Mesodermal cell (in vitro differentiated cells): ENCODE data around the gene PET100.

ENCODE experiments used
- H3K27ac ChIP-seq: 2 replicates; pipeline ENCODE4 v1.7.0; 2013; ENCODE audit warnings: mild to moderate bottlenecking, low read depth, low read length, moderate library complexity; ENCODE audit not compliant: severe bottlenecking
- H3K36me3 ChIP-seq: 2 replicates; pipeline ENCODE4 v1.7.1; 2013; ENCODE audit warnings: mild to moderate bottlenecking, low read length, moderate library complexity; ENCODE audit not compliant: control insufficient read depth, insufficient read depth
- H3K4me1 ChIP-seq: one replicate; pipeline ENCODE4 v1.7.1; 2013; ENCODE audit warnings: mild to moderate bottlenecking, low read length; ENCODE audit not compliant: insufficient read depth, control insufficient read depth, poor library complexity, severe bottlenecking
- H3K4me3 ChIP-seq: 2 replicates; pipeline ENCODE4 v1.7.0; 2013; ENCODE audit warnings: low read length, control low read depth, mild to moderate bottlenecking; ENCODE audit not compliant: insufficient read depth, poor library complexity, severe bottlenecking; ENCODE audit errors: extremely low read depth
- H3K9me3 ChIP-seq: 2 replicates; pipeline ENCODE4 v1.7.1; 2013; ENCODE audit warnings: mild to moderate bottlenecking, low read length, moderate library complexity; ENCODE audit not compliant: control insufficient read depth
- WGBS, 2 experiments: methylation state at CpG; one replicate each; pipeline ENCODE4 v1.1.5; 2013; ENCODE audit warnings: missing lambda C conversion rate in 2 of 2; ENCODE audit not compliant: insufficient coverage in 2 of 2; 5-methylcytosine and 5-hydroxymethylcytosine counted together

Gene PET100

DNA sequence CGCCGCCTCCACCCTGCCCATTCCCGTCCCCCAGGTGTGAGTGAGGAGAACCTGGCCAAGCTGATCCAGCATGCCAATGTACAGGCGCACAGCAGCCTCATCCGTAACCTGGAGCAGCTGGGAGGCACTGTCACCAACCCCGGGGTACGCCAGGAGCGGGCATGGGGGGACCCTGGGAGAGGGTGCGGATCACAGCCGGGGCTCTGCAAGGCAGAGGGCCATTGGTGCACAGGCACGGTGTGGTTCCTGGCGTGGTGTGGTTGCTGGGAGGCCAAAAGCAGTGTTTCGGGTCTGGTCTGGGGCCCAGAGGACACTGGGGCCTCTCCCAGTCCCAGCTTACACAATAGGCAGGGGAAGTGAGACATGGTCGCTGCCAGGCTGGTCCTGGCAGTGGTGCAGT lies 15.6 kb downstream of the PET100 start:
- H3K27ac ChIP-seq, result no peak overlapping the region
- no peaks in the 10 kb centered on the region for H3K9me3 ChIP-seq
- no peak overlapping the region for H3K4me3 ChIP-seq
- no peaks in the 10 kb centered on the region for H3K4me1 ChIP-seq
- WGBS, 2 experiments, result 95 to 99% methylated on average over 10 to 11 of the region's 14 CpGs
- no peaks in the 10 kb centered on the region for H3K36me3 ChIP-seq

DNA sequence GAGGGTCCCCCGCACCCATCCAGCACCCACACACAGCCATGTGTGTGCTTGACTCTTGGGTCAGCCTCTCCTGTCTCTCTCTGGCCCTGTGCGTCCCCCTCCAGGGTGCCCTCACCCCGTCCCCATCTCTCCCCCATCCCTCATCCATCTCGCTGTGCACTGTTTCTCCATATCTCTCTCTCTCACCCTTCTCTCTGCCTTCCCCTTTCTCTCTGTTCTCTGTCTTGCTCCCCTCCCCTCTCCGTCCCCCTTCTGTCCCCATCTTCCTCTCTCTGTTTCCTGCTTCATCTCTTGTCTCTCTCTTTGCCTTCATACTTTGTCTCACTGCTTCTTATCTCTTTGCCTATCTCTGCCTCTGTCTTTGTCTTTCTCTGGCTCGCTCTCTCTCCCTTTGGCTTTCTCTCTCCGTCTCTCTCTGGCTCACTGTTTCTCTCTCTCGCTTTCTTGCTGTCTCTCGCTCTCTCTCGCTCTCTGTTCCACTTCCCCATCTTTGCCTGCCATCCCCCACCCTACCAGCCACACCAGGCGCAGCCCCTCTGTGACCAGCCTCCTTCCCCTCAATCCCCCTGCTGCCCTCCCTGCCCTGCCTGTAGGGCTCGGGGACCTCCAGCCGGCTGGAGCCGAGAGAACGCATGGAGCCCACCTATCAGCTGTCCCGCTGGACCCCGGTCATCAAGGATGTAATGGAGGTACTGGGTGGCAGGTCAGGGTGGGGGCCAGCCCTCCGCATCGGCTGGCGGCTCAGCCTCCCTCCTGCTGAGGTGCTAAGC lies 16.2 kb downstream of the PET100 start:
- WGBS, 2 experiments, result 86 to 88% methylated on average over 11 to 15 of the region's 20 CpGs

DNA sequence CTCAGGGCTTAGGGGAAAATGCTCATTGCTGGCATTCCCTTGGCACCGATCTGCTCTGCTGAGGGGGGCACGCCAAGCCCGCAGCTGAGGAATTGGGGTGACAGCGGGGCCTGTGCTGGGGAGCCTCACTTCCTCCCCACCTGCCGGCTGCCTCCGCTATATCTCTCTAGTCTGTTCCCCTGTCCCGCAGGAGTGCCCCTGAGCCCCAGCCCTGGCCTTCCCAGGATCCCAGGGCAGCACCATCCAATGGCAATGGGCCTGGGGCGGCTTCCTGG lies 16.8 kb downstream of the PET100 start:
- 84 to 88% methylated on average over 5 to 8 of the region's 8 CpGs for WGBS, 2 experiments
- Histone ChIP-seq H3K4me3 (no peak overlapping the region), H3K4me1 (no peaks in the 10 kb centered on the region)

More for the DNA sequence above, 16.2 kb downstream of the PET100 start:
- H3K9me3 ChIP-seq, result no peaks in the 10 kb centered on the region
- H3K4me3 ChIP-seq, result no peak overlapping the region
- H3K36me3 ChIP-seq, result no peaks in the 10 kb centered on the region
- no peak overlapping the region for H3K27ac ChIP-seq
- no peaks in the 10 kb centered on the region for H3K4me1 ChIP-seq

DNA sequence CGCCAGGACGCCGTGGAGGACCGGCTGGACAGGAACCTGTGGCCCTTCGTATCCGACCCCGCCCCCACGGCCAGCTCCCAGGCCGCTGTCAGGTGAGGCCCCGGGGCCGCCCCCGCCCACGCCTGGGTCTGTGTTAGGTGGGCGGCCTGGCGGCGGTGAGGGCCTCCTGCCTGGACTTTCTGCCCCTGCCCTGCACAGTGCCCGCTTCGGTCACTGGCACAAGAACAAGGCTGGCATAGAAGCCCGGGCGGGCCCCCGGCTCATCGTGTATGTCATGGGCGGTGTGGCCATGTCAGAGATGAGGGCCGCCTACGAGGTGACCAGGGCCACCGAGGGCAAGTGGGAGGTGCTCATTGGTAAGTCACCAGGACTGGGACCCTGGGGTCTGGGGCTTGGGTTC lies 17.6 kb downstream of the PET100 start:
- no peak overlapping the region for H3K27ac ChIP-seq
- WGBS, 2 experiments, result 90% methylated on average over 21 to 24 of the region's 26 CpGs
- H3K36me3 ChIP-seq, result no peaks in the 10 kb centered on the region
- no peaks in the 10 kb centered on the region for H3K9me3 ChIP-seq
- no peak overlapping the region for H3K4me3 ChIP-seq
- H3K4me1 ChIP-seq, result no peaks in the 10 kb centered on the region

More for the DNA sequence above, 16.8 kb downstream of the PET100 start:
- Histone ChIP-seq H3K27ac (no peak overlapping the region), H3K36me3 (no peaks in the 10 kb centered on the region), H3K9me3 (no peaks in the 10 kb centered on the region)

DNA sequence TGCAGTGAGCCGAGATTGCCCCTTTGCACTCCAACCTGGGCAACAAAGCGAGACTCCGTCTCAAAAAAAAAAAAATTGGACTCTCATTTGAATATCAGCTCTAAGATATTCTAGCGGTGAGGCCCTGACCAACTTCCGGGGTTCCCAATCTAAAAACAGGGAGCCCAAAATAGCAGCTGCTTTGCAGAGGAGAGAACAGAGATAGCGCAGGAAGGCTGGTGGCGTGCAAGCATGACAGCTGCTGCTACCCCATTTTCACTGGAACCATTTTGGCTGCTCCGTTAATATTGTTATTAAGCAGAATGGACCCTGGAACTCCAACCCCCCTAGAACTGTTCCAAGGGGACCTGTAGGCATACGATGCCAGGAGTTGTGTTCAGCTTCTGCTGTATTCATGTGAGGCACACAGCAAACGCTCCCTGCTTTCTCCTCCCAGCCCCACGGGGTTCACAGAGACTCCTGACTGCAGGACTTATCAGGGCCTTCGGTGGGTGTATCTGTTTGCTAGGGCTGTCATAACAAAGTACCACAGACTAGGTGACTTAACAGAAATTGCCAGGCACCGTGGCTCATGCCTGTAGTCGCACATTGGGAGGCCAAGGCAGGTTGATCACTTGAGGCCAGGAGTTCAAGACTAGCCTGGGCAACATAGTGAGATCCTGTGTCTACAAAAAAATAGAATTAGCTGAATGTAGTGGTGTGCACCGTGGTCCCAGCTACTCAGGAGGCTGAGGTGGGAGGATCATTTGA lies 18.8 kb downstream of the PET100 start:
- Histone ChIP-seq H3K4me1 (no peaks in the 10 kb centered on the region), H3K36me3 (no peaks in the 10 kb centered on the region), H3K9me3 (no peaks in the 10 kb centered on the region), H3K27ac (no peak overlapping the region), H3K4me3 (no peak overlapping the region)
- WGBS, 2 experiments, result 90 to 92% methylated on average over 15 of the region's 15 CpGs

DNA sequence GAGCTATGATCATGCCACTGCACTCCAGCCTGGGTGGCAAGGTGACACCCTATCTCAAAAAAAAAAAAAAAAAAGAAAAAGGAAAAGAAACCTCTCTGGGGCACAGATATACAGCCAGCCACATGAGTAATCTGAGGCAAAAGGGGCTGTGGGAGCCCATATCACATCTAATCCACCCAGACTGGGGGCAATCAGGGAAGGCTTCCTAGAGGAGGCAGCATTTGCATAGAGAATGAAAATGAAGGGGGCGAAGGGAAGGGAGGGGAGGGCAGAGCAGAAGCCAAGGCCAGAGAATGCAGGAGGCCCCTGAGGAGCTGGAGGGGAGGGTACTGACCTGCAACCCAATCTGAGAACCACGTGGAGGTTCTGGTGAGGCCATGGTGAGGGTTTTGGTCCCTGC lies 20.6 kb downstream of the PET100 start:
- Histone ChIP-seq H3K36me3 (no peaks in the 10 kb centered on the region), H3K27ac (no peak overlapping the region), H3K4me1 (no peaks in the 10 kb centered on the region), H3K4me3 (no peak overlapping the region), H3K9me3 (no peaks in the 10 kb centered on the region)
- WGBS, 2 experiments, result 0 to 16% methylated on average over 1 to 2 of the region's 2 CpGs

DNA sequence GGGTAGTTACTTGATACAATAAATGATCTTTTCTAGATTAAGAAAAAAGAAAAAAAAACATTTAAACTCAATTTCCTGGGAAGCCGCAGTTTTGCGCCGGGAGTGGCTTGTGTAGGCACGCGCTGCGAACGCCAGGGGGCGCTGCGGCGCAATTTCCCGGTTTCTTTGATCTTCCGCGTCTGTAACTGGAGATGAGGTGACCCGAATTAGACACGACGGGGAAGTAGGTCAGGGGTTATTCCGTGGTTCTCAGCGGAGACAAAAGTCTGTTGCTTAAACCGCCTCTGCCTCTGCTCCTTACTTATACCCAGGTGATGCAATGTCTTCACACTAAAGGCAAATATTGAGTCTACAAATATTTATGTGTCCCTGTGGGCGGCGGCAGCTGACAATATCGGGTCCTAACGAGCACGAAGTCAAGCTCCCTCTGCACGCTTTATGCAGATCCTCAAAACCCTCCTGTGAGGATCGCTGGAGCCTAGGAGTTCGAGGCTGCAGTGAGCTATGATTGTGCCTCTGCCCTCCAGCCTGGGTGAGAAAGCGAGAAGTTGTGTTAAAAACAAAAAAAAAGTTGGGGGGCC lies 22.6 kb downstream of the PET100 start:
- H3K4me1 ChIP-seq, result no peaks in the 10 kb centered on the region
- no peaks in the 10 kb centered on the region for H3K9me3 ChIP-seq
- WGBS, 2 experiments, result 10 to 11% methylated on average over 23 of the region's 28 CpGs
- H3K36me3 ChIP-seq, result no peaks in the 10 kb centered on the region
- no peak overlapping the region for H3K27ac ChIP-seq
- no peak overlapping the region for H3K4me3 ChIP-seq

DNA sequence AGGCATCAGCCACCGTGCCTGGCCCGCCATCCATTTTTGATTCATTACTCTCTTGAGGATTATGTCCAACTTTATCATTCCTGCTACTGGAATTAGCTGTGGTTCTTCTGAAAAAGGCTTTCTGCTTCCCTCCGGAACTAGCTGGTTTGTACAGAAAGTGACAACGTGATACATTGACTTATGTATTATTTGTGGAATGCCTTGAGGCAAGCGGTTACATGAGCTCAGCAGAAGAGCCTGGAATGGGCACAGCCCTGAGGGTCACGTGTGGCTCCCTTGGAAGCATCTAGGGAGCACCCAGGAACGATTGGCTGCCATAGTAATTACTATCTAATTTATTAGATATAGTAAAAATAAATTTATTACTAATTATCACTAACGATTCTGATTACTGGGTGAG lies 24.8 kb downstream of the PET100 start:
- H3K27ac ChIP-seq, result no peak overlapping the region
- H3K36me3 ChIP-seq, result no peaks in the 10 kb centered on the region
- H3K9me3 ChIP-seq, result no peaks in the 10 kb centered on the region
- H3K4me1 ChIP-seq, result no peaks in the 10 kb centered on the region
- no peak overlapping the region for H3K4me3 ChIP-seq
- WGBS, 2 experiments, result 71 to 78% methylated on average over 4 to 6 of the region's 8 CpGs

DNA sequence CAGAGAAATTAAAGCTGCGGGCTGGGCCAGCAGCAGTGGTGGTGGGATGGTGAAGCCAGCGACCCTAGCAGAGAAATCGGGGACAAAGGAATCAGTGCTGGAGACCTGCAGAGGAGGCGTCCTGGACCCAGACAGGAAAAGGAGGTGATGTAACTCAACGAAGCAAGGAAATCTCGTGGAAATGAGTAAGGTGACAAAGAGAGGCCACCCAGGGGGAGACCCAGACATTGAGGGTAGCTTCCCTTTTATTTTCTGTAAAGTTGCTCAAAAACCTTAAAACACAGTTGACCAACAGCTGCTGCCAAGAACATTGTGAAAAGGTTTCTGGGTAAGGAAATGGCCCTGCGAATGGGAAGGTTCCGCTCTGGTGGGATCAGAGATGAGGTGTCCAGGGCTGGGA lies 26.0 kb downstream of the PET100 start:
- H3K27ac ChIP-seq, result no peak overlapping the region
- WGBS, 2 experiments, result 79 to 81% methylated on average over 8 of the region's 8 CpGs
- H3K4me1 ChIP-seq, result no peaks in the 10 kb centered on the region
- H3K36me3 ChIP-seq, result no peaks in the 10 kb centered on the region
- H3K9me3 ChIP-seq, result no peaks in the 10 kb centered on the region
- no peak overlapping the region for H3K4me3 ChIP-seq

DNA sequence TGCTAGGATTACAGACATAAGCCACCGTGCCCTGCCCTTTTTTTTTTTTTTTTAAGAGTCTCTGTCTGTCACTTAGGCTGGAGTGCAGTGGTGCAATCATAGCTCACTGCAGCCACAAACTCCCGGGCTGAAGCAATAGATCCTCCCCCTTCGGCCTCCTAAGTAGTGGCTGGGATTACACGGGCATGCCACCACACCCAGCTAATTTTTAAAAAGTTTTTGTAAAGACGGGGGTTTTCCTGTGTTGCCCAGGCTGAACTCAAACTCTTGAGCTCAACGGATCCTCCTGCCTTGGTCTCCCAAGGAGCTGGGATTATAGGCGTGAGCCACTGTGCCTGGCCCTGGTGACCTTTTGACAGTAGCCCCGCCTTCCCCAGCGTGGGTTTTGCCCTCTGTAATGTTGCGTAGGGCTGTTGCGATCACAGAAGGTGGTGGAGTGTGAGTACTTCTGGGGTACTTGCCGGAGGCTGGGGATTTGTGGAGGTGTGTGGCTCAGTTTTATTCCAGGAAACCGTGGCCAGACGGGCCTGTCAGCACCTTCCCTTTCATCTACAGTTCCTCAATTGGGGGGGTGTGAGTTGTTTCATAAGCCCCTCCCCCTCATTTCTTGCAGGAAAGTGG lies 27.6 kb downstream of the PET100 start:
- H3K4me1 ChIP-seq, result no peaks in the 10 kb centered on the region
- no peak overlapping the region for H3K4me3 ChIP-seq
- H3K9me3 ChIP-seq, result no peaks in the 10 kb centered on the region
- no peaks in the 10 kb centered on the region for H3K36me3 ChIP-seq
- no peak overlapping the region for H3K27ac ChIP-seq
- 68 to 74% methylated on average over 5 to 11 of the region's 14 CpGs for WGBS, 2 experiments
